ENCODE results near the gene SHH.
"Not testable (repeated sequence)": the region's sequence is repeated elsewhere in the genome, so short reads cannot be mapped to it uniquely, and the experiment has no call there.

SHH gene

DNA sequence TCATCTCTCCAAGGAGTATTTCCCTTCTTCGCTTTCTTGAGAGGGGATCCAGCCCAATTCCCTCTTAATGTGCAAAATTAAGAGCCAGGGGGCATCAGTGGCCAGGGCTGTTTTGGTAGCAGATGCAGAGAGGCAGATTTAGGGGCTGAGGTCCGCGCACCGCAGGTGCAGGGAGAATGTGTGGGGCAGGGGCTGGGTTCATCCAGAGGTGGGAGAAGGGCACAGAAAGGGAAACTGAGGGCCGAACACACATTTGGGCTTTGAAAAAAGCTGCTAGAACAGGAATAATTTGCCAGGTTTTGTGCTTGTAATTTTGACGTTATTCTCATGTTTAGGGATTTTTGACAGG is 6.5 kb upstream of the SHH start:
- no peak for DNase-seq

DNA sequence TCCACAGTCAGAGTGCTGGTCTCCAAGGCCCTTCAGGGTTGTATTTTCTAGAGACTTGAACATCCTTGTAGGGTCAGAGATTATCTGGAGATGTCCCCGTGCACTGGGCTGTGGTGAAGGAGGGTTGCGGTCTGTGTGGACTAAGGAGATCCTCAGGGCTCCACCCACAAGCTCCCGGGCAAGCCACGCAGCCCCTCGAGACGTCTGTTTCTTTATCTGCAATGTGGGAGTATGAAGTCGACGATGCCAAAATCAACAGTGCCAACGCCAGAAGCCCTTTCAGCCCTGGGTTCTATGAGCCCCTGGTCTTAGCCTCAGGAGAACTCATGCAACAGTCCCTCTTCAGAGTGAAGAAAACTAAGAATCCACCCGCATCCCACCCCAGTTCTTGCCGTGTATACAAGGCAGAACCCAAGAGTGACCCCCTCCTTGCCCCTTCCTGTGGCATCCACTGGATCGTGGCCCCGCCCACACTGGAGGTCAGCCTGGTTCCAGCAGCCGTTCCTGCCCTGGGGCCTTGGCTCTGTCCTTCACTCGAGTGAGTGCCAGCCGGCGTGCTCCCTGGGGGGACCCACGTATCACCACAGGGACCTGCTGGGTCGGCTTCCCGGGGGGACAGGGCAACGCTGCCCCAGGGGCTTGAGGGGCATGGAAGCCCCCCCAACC is 6.0 kb upstream of the SHH start:
- no peak for DNase-seq

DNA sequence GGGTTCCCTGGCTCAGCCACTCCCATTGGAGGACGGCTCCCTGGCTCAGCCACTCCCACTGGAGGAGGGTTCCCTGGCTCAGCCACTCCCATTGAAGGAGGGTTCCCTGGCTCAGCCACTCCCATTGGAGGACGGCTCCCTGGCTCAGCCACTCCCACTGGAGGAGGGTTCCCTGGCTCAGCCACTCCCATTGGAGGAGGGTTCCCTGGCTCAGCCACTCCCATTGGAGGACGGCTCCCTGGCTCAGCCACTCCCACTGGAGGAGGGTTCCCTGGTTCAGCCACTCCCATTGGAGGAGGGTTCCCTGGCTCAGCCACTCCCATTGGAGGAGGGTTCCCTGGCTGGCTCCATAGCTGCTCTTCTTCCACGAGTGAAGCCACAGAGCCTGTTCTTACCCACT is 5.3 kb upstream of the SHH start:
- DNase-seq: not testable (repeated sequence)

DNA sequence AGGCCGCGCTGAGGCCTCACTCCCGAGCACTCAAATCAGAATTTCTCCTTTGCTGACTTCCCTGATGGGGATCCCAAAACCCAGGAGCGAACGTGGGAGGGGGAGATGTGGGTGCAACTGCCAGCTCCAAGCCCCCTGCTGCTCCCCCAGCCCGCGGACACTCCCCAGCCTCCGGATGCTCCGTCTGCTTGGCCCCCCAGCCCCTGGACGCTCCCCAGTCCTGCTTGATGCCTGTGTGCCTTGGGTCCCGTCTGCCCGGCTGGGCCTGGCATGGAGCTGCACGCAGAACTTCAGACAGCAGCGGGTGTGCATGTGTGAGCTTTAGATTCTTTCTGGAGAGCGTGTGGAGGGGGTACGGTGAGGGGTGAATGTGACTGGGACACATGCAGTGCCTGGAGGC is 4.7 kb upstream of the SHH start:
- DNase-seq: no peak

DNA sequence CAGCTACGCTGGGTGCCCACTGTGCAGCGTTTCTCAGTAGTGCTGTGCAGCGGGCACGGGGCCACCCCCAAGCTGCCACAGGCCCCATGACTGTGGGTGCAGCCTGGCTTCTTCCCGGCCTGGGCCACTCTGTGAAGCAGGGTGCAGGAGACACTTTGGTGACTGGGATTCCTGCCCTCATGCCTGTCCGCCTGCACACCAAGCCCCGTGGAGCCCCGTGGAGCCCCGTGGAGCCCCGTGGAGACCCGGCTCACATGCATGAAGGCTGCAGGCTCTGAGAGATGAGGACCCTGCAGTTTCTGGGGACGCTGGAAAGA is 3.9 kb upstream of the SHH start:
- no peak for DNase-seq

DNA sequence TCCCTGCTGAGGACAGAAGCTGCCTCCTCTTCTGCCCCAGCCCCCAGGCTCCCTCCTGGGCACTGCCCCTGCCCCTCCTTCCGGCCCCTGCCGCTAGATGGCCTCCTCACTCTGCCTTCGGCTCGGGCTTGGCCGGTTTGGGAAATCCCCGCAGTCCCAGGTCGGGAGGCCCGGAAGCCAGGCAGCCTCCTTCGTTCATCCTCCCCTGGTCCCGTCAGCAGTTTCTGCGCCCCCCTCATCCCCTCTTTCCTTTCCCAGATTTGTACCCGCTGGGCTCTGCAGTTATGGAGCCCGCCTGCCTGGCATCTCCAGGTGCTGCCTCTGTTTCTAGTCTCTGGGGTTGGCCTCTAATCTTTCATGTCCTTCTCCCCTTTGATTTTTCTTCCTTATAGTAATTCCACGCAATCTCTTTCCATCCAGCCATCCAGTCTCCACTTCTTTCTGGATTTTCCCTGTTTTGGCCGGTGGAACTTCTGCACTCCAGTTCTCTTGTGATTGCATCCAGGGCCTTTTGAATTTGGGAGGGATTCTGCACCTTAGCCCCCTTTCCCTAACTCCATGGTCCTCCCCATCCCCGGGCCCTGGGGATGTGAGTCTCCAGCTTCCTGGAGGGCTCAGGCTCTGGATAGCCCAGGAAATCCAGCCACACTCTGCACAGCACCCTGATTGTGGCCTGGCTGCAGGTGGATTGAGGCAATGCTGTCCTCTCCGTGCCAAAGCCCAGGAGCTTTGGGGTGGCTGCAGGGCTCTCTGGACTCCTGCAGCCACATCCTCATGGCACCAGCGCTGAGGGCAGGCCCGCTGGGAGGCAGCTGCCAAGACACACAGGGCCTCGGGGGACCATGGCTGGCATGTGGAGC is 3.3 kb upstream of the SHH start:
- DNase-seq: no peak

DNA sequence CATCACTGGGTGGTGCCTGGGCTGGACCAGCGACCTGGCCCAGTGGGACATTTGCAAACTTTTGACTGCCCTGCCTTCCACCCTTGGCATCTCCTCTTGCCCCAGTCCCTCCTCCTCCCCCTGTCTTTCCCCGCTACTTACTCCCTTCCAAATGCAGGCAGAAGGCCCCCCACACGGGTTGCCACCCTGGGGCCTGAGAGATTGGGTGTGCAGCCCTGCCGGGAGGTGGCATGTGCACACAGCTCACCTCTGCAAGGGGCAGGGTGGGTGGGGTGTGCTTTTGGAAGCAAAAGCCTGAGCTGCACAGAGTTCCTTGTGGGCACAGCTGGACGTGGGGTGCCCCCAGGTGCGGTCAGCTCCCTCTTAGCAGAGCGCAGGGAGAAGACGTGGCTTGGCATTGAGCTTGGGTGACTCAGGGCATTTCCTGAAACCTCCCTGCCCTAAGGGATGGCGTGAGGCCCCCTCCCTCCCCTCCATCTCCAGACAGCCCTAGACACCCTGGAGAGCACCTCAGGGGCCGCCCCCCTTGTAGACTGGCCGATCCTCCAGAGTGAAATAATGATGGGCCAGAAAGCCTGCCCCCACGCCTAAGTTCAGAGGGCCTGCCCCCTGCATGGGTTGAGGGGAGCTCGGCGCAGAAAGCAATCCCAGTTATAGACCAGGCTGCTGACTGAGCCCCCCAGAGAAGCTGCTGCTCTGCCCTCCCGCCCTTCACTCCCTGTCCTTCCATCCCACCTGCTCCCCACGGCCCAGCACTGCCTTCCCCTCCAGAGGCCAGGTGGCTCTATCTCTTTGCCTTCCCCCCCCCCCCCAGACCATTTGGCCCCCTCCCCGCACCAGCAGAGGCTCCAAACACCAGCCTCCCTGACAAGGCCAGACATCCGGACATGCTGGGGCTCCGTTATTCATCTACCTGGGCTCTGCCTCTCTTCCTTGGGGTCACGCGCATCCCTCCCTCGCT is 2.3 kb upstream of the SHH start:
- no peak for DNase-seq

DNA sequence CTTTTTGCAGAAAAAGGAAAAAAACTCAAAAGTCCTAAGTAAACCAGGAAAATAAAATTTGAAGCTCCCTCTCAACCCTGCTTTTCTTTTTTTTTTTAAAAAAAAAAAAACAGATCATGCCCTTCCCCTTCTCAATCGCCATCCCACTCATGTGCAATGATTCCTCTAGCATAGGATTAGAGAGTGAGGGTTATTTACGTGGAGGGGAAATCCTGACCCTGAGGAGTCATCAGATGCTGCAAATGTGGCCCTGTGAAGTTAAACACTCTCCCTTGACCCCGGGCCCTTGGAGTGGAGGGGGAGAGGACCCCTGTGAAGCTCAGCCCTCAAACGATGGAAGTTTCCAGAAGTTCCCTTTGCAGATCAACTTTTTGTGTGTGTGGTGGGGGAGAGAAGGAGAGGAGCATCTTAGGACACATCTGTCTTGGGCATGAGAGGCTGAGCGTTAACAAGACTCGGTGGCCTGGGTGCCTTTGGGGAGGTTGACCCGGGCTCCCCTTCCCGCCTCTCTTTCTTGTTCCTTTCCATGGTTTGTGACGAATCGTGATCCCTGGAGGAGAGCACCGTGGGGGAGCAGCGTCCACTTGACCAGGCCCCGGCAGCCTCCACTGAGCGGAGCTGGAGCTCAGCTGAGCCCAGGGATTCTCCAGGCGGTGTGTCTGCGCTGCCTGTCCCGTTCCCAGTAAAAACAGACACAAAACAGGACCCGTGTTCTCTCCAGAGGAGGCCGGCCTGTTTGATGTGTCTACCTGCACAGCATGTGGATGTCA is 1.5 kb upstream of the SHH start:
- DNase-seq: no peak

DNA sequence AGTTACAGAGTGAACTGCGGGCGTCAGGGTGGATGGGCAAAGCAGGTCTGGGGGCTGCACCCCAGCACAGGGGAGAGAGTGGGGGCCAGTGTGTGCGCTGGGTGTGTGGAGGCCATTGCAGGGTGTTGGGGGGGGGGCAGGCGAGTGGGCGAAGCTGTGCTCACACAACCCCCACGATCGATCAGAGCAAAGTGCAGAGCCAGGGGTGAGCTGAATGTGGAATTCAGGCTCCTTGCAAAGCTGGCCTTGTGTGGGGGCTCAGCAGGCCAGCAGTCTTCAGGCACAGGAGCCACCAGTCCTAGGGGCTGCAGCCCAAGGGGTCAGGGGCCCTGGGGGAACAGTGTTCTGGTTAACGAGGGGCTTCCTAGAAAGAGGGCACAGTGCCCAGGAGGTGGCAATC is 862 bp upstream of the SHH start:
- DNase-seq: no peak

DNA sequence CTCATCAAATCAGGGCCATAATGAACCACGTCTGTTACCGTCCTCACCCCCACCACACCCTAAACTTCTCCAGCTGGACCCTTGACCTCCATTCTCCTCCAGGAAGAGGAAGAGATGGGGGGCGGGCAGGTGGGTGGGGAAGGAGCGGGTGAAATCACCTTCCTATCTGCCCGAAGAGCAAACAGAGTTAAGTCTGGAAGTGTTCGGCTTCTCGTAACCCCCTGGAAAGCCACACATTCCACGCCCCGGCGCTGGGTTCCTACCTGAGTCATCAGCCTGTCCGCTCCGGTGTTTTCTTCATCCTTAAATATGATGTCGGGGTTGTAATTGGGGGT is 736 bp downstream of the SHH start:
- DNase-seq: no peak

DNA sequence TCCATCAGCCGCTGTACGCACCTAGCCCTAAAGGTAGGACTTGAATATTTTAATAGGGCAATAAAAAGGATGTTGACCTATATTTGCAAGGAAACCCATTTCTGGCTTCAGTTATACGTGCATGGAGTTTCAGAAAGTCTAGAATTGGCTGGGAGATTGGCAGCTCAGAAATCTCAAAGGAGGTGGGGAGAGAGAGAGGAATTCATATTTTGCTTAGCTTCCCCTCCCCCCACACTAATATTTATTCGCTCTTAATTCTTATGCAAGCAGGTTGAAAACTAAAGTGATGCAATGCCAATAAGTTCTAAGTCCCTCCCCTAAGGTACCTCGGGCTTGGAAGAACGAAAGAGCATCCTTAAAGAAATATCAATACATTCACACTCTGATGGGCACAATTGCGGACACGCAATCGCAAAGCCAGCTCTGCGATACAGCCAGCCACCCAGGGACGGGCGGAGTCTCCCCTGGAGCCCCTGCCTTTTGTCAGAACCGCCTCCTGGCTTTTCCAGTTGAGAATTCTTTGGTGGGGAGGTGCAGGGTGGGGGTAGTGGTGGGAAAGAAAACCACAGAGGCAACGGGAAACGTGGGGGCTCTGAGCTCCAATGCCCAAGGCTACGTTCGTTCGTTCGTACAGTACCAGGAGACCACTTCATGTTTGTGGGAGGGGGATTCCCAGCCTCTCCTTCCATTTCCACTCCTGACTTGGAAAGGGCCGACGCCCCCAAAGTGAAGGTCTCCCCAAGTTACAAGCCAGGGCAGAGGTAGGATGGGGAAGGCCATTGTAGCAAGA is 1.3 kb downstream of the SHH start:
- DNase-seq: no peak

DNA sequence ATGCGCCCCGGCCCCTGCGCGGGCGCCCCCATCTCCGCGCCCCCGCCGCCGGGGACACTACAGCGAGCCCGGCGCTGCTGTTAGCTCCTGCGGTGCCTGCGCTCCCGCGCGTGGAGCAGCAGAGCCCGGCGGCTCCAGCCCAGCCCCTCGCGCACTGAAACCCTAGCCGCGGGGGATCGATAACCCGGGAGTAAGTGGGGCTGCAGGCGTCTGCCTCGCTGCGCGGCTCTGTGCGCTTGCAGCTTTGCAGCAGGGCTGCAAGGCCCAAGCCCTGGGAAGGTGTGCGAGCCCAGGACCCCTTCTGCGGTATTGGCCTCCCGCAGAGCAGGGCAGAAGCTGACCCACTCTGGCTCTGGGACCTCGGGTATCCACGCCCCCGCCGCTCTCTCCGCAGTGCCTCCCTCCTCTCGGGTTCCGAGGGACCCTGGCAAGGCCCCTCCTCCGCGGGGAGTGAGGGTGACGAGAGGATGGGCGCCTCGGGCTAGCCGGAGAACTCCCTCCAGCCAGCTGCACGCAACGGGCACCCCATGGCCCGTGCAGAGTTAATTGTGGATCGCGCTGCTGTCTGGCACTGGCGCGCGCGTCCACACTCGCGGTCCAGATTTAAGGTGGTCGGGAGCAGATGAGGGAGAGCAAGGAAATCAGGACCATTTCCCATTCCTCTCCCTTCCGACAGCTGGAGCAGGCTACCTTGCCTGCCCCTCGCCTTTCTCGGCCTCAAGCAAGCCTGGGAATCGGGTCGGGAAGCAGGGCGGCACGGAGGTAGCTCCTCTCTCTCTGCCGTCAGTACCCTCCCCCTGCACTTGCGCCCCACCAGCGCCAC is 2.1 kb downstream of the SHH start:
- DNase-seq: no peak

DNA sequence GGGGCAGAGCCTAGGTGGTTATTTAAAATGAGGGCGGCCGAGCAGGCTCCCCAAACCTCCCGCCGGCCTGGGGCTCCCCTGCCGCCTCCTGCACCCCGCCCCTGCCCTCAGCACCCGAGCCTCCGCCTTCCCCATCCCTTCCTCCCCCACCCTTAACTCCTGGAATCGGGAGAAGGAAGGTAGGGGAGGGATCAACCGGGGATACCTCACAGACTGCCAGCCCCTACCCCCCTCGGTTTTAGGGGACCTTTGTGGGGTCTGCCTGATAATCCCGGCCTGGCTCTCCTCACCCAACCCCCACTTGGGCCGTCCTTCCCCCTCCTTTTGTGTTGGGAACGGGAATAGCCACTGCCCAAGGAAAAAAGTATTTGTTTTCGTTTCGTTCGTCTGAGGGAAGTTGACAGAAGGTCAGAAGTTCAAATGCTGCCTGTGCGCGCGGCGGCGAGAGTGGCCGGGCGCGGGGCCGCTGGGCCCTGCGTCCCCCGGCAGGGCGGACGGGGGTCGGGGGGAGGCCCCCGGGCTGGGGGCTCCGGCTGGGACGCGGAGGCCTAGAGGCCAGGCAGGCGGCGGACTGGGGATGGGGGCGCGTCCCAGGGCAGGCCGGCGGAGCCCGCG is 2.8 kb downstream of the SHH start:
- no peak for DNase-seq

DNA sequence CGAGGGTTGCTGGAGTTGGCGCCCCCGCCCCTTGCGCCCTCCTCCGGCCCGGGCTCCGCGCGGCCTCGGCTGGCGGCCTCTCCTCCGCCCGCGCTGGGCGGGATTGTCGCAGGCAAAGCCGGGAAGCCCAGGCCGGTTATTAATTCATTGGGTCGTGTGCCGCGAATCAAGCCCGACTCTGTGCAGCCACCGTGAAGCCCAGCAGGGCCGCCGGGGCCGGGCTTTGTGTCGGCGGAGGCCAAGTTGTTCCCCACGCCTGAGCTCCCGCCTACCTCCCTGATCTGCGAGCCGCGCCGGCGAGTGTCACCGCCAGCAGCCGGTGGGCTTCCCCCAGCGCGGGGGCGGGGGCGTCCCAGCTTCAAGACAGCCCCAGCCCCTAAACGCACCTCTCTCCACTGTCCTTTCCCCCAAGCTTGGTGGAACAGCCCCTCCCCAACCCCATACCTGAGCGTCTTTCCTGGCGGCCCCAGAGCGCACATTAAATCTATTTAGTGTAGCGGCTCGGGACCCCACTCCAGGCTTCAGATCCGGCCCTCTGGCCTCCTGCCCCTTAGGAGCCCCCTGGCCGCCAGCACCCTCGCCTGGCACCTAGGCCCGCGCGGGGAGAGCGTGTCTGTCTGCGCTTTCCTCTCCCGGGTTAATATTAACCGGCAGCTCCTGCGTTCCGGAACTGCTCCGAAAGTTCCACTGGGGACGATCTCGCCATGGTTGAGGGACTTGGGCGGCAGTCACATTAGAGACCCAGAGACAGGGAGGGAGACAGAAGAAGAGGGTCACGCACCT is 3.5 kb downstream of the SHH start:
- no peak for DNase-seq

DNA sequence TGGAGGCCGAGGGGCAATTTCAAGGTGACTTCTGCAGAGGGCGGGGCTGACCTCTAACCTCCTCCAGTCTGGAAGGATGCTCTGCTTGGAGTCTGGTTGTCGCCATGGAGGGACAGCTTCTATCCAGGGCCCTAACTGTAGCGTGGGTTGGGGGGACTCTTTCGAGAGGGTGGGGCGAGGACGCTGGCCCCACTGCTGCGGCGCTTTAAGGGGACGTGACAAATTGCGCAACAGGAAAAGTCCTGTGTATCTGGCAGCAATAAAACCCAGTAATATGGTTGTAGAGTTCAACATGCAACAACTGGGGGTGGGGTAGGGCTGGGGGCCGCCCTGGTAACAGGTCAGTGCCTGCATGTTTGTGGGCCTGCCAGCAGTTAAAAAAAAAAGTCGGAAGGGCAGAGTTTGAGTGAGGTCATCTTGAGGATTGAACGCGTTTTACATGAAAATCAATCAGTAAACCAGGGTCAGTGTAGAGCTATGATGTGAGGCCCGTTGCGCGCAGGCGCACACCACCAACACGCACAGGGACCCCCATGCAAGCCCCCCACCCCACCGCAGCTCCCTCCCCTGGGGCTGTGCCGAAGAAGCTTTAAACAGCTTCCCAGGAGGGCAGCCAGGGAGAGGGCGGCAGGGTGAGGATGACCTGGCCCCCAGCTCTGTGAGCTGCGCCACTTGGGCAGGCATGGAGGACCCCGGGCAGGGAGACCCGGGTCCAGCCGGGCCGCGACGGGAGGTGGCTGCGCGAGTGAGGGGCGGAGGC is 4.3 kb downstream of the SHH start:
- no peak for DNase-seq

DNA sequence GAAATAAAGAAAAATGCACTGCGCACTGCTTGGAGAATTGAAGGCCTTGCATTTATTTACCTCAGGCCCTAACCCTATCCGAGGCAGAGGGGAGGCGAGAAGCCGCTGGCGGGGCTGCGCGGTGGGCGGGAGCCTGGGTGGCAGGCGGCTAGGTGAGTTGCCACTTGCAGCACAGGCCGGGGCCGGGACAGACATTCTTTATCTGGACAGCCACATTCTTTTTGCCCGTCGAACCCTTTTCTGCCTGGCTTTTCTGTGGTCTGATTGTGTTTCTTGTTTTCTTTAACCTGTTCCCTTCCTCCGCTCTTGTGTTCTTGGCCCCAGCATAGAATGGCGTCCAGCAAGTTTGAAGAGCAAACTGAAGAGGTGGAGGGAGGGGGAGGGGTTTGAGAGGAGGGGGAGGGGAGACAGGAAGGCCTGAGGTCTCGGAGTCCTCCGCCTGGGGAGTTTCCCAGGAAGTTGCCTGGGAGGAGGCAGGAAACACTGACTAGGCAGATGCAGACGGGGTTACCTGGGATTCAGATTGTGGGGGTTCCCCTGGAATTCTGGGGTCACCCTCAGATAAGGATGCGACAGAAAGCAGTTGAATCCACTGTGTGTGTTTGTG is 5.1 kb downstream of the SHH start:
- DNase-seq: no peak

DNA sequence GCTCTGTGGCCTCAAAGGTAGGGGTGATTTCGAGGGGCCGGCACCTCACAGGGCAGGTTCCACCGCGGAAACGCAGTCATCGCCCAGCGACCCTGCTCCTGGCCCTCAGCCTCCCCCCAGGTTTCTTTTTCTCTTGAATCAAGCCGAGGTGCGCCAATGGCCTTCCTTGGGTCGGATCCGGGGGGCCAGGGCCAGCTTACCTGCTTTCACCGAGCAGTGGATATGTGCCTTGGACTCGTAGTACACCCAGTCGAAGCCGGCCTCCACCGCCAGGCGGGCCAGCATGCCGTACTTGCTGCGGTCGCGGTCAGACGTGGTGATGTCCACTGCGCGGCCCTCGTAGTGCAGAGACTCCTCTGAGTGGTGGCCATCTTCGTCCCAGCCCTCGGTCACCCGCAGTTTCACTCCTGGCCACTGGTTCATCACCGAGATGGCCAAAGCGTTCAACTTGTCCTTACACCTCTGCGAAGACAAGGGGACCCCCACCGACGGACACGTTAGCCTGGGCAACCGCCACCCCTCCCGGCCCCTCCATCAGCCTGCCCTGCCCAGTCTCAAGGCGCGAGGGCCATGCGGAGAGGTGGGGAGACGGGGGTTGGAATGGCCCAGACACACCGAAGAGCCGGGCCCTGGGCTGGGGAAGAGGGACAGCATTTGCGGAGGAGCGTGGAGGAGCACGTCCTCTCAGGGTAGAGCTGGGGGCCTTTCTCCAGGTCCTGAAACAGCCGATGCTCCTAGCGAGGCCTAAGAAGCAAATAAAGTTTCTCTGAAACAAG is 6.0 kb downstream of the SHH start:
- no peak for DNase-seq

DNA sequence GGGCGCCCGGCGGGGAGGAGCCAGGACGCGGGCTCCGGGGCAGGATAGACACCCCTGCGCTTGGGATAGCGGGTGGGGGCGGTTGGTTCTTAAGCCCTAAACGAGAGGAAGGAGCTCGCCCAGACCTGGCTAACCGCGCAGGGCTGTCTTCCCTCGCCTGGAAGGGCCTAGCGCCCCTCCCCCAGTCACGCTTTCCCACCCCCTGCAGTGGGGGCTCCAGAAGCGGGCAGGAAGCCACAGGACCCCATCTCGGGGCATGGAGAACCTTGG is 6.5 kb downstream of the SHH start:
- DNase-seq: no peak

Measured in GOT3 (cell line).